H1 (cell line): Measurements from ENCODE around the gene SHROOM3.

Experiments
- BRCA1 ChIP-seq: IDR thresholded peaks from 2 replicates; pipeline ENCODE4 v1.6.1; 2012; ENCODE audit warnings: low read depth, low read length, improper control_type of control experiment
- GTF2F1 ChIP-seq: IDR thresholded peaks from 2 replicates; pipeline ENCODE4 v1.6.1; 2012; ENCODE audit warnings: low read depth, low read length, improper control_type of control experiment, borderline replicate concordance
- RFX5 ChIP-seq: IDR thresholded peaks from 2 replicates; pipeline ENCODE4 v1.6.1; 2011; ENCODE audit warnings: low read depth, low read length, improper control_type of control experiment, borderline replicate concordance
- SIN3A ChIP-seq, 2 experiments: IDR thresholded peaks in 1 of 2; conservative IDR thresholded peaks in 1 of 2; 2 replicates each; pipeline ENCODE4 v1.6.1; 2011 to 2012; ENCODE audit warnings: low read length in 2 of 2, improper control_type of control experiment in 1 of 2, low read depth in 1 of 2, mild to moderate bottlenecking in 1 of 2
- SIRT6 ChIP-seq: IDR thresholded peaks from one replicate; pipeline ENCODE4 v1.7.1; 2012; ENCODE audit warnings: low read length, inconsistent platforms
- SP2 ChIP-seq: IDR thresholded peaks from 2 replicates; pipeline ENCODE4 v1.6.1; 2012; ENCODE audit warnings: mild to moderate bottlenecking, low read length, inconsistent platforms
- TF ChIP-seq, protein P1 (sequence below), 3 experiments: IDR thresholded peaks; 1 replicate in 2 of 3; 2 replicates in 1 of 3; pipeline versions ENCODE4 v1.5.1 to v1.6.1; 2011; ENCODE audit warnings: low read length in 3 of 3, mild to moderate bottlenecking in 3 of 3, inconsistent platforms in 2 of 3, low read depth in 1 of 3, moderate library complexity in 1 of 3; ENCODE audit not compliant: insufficient read depth in 1 of 3; ENCODE audit errors: control extremely low read depth in 1 of 3

DNA sequence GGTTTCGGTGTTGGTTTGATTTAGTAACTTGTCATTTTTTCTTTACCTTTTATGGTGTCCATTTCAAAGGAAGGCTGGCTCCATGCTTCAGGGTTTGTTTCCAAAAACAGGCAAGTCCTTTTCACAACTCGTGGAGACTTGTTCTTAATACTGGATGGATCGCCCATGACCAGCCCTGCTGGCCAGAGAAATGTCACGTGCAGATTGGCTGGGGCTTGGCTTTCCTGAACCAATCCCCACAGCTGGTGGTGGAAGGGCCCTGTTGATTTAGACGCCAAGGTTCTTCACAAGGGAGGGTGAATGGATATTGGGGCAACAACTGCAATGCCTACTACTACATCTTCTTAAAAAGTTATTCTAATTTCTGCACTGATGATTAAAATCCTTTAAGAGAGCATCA, 92.6 kb downstream of the SHROOM3 start:
- no peak for TF ChIP-seq BRCA1
- TF ChIP-seq GTF2F1 = no peak
- TF ChIP-seq SIN3A (conservative IDR thresholded peaks at IDR 0.05 in 1 of 2, IDR thresholded peaks at IDR 0.05 in 1 of 2; ENCODE audit: low read depth in 1 of 2, low read length in 2 of 2) = no peak
- TF ChIP-seq, protein P1, sequence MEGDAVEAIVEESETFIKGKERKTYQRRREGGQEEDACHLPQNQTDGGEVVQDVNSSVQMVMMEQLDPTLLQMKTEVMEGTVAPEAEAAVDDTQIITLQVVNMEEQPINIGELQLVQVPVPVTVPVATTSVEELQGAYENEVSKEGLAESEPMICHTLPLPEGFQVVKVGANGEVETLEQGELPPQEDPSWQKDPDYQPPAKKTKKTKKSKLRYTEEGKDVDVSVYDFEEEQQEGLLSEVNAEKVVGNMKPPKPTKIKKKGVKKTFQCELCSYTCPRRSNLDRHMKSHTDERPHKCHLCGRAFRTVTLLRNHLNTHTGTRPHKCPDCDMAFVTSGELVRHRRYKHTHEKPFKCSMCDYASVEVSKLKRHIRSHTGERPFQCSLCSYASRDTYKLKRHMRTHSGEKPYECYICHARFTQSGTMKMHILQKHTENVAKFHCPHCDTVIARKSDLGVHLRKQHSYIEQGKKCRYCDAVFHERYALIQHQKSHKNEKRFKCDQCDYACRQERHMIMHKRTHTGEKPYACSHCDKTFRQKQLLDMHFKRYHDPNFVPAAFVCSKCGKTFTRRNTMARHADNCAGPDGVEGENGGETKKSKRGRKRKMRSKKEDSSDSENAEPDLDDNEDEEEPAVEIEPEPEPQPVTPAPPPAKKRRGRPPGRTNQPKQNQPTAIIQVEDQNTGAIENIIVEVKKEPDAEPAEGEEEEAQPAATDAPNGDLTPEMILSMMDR (IDR thresholded peaks at IDR 0.05; ENCODE audit: control extremely low read depth in 1 of 3, insufficient read depth in 1 of 3, low read depth in 1 of 3, low read length in 3 of 3) = no peak
- TF ChIP-seq SIRT6 = no peak
- TF ChIP-seq RFX5 = no peak
- no peak for TF ChIP-seq SP2
